ENCODE data around the gene GAS7.
A peak's percentile ranks its signal among the peaks of the same experiment; 100 is the strongest.

GAS7 gene

GRCh38 chr17:9897372-9897968 lies 300.9 kb downstream of the GAS7 start:
- Mint-ChIP-seq H3K4me1 (no peaks in the 10 kb centered on the region), H3K27ac (no peak overlapping the region), H3K27me3 (peaks cover 65% of the 10 kb centered on the region), H3K9me3 (no peaks in the 10 kb centered on the region), H3K4me3 (no peak overlapping the region)
- no peak for ATAC-seq
- no peak for DNase-seq

GRCh38 chr17:9895923-9896322 lies 302.5 kb downstream of the GAS7 start:
- DNase-seq (no peak), ATAC-seq (no peak)
- no peak overlapping the region for H3K27ac Mint-ChIP-seq
- peaks cover 53% of the 10 kb centered on the region for H3K27me3 Mint-ChIP-seq
- H3K4me3 Mint-ChIP-seq: no peak overlapping the region
- H3K4me1 Mint-ChIP-seq: no peaks in the 10 kb centered on the region
- H3K9me3 Mint-ChIP-seq: no peaks in the 10 kb centered on the region

DNA sequence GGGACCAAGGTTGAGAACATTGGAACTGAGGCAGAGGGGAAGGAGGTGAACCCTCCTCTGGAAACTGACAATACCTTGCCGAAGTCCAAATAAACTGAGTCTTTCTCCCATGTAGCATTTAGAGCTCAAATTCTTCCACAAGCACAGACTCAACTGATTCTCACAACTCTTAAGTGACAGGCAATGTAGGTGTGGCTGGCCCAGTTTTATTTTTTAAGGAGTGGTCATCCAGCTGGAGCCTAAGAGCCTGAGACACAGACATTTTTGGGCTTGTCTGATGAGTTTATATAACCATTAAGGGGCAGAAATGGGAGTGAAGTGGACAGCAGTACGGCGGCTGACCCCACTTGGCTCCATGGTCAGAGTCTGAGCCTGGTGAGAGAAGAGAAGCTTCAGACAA lies 304.2 kb downstream of the GAS7 start:
- no peak for ATAC-seq

DNA sequence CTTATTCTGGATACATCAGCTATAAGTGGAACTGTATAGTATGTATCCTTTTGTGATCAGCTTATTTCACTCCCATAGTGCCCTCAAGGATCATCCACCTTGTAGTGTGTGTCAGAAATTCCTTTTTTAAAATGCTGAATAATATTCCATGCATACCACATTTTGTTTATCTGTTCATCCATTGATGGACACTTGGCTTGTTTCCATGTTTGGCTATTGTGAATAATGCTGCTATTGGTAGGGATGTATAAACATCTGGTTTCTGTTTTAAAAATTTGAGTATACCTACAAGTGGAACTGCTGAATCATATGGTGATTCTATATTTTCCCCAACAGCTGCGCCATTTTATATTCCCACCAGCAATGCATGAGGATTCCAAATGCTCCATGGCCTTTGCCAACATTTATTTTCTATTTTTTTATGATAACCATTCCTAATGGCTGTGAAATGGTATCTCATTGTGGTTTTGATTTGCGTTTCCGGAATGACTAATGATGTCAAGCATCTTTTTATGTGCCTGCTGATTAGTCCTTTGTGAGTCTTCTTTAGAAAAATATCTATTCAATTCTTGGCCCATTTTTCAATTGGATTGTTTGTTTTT lies 304.9 kb downstream of the GAS7 start:
- Mint-ChIP-seq H3K27me3 (peaks cover 32% of the 10 kb centered on the region), H3K9me3 (no peaks in the 10 kb centered on the region), H3K4me3 (no peak overlapping the region), H3K4me1 (no peaks in the 10 kb centered on the region), H3K27ac (no peak overlapping the region)
- ATAC-seq (no peak), DNase-seq (no peak)

More for the DNA sequence above, 304.2 kb downstream of the GAS7 start:
- no peak overlapping the region for H3K4me3 Mint-ChIP-seq
- no peaks in the 10 kb centered on the region for H3K4me1 Mint-ChIP-seq
- no peaks in the 10 kb centered on the region for H3K9me3 Mint-ChIP-seq
- no peak for DNase-seq
- H3K27ac Mint-ChIP-seq: peak overlapping the region in 1 of 2 donors; percentile 55
- peaks cover 36% of the 10 kb centered on the region for H3K27me3 Mint-ChIP-seq

DNA sequence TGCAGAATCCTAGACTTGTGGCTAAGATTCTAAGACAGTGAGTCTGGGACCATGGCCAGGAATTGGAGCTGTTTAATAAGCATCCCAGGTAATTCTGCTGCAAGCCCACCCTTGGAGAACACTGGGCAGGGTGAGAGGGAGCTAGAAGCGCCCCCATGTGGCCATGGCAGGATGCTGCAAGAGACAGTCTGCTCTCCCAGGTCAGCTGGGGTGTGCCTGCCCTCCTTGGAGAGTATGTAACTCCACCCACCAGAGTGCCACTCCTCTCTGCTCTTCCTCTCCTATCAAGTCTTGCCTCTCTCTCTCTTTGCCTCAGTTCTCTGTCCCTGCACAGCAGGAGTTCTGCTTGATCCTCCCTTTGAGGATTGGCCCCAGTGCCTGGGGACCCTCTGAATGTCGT lies 308.3 kb downstream of the GAS7 start:
- H3K27me3 Mint-ChIP-seq: peaks cover 17% of the 10 kb centered on the region
- no peaks in the 10 kb centered on the region for H3K4me1 Mint-ChIP-seq
- H3K9me3 Mint-ChIP-seq: peaks cover 0 to 5% of the 10 kb centered on the region in 2 donors
- peak; percentile 35 for ATAC-seq
- H3K4me3 Mint-ChIP-seq: no peak overlapping the region
- peak; percentile 3 to 15 for DNase-seq
- H3K27ac Mint-ChIP-seq: no peak overlapping the region

DNA sequence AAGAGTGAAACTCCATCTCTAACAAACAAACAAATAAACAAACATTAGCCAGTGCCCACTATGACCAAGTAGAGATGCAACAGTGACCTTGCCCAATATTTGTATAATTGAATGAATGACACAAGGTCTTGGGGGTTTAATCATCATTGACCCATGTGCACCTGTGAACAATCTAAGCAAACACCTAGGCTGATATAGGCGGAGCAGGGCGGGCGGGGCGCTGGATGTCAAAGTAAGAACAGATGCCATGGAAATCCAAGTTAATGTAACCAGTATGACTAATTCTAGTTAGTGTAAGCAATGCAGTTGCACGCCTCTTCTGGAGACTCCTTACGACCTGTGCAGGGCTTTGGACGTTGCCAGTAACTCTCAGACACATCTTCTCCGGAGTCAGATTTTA lies 310.9 kb downstream of the GAS7 start:
- Mint-ChIP-seq H3K4me1 (no peaks in the 10 kb centered on the region), H3K9me3 (peaks cover 5 to 9% of the 10 kb centered on the region in 2 donors), H3K4me3 (no peak overlapping the region), H3K27ac (no peak overlapping the region), H3K27me3 (no peaks in the 10 kb centered on the region)
- DNase-seq: no peak
- no peak for ATAC-seq

DNA sequence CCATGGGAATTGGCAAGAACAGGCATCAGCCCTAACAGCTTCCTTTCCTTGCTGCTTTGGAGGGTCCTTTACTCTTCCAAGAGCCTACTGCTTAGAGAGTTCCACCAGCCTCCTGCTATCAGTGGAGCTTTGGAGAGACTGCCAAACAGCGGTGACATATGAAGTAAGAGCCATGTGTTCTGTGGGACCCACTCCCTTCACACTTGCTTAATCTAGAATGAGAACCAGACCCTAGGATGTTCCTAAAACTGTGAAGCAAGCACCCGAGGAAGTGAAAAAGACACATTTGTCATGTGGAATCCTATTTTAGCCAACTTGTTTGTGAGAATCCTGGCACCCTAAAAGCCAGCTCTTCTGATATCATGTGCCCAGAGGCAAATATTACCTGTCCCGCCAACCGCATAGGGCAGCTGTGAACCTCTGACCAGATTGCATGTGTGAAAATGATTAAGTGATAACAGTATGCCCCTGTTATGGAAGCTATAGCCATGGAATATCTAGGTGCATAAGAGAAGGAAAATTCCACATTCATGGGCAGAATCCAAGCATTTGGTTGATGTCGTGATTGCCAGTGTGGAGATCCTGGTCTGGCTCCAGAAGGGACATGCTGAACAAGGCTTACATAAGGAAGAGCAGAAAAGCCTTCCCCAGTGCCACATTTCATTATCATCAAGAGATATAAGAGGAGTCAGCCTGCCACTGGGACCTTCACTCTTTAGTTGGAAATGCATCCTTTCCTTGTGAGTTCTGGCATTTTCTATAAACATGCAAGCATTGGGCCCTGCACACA lies 312.1 kb downstream of the GAS7 start:
- H3K9me3 Mint-ChIP-seq: peaks cover 13 to 15% of the 10 kb centered on the region in 2 donors
- no peaks in the 10 kb centered on the region for H3K27me3 Mint-ChIP-seq
- ATAC-seq: no peak
- H3K4me1 Mint-ChIP-seq: no peaks in the 10 kb centered on the region
- no peak overlapping the region for H3K4me3 Mint-ChIP-seq
- DNase-seq: no peak
- no peak overlapping the region for H3K27ac Mint-ChIP-seq

DNA sequence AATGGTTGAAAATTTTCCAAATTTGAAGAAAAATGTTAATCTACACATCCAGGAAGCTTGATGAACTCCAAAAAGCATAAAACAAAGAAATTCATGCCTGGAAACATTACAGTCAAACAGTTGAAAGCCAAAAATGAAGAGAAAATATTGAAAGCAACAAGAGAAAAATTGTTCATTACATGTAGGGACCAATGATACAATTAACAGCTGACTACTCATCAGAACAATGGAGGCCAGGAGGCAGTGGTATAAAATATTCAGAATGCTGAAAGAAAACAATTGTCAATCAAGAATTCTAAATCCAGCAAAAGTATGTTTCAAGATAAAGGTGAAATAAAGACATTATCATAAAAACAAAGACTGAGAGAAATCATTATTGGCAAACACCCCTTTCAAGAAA lies 315.0 kb downstream of the GAS7 start:
- Mint-ChIP-seq H3K27me3 (no peaks in the 10 kb centered on the region), H3K4me3 (no peak overlapping the region), H3K27ac (no peak overlapping the region), H3K4me1 (no peaks in the 10 kb centered on the region), H3K9me3 (peaks cover 13 to 15% of the 10 kb centered on the region in 2 donors)
- DNase-seq (no peak), ATAC-seq (no peak)

- Mint-ChIP-seq H3K4me1 (no peaks in the 10 kb centered on the region), H3K9me3 (peaks cover 12 to 15% of the 10 kb centered on the region in 2 donors), H3K27me3 (no peaks in the 10 kb centered on the region), H3K27ac (no peak overlapping the region), H3K4me3 (no peak overlapping the region)
- DNase-seq (no peak), ATAC-seq (no peak)
Observed at GRCh38 chr17:9880582-9880999, 317.8 kb downstream of the GAS7 start.

- no peak overlapping the region for H3K4me3 Mint-ChIP-seq
- H3K4me1 Mint-ChIP-seq: no peaks in the 10 kb centered on the region
- ATAC-seq: no peak
- no peaks in the 10 kb centered on the region for H3K27me3 Mint-ChIP-seq
- no peak for DNase-seq
- no peak overlapping the region for H3K27ac Mint-ChIP-seq
- peaks cover 7 to 15% of the 10 kb centered on the region in 2 donors for H3K9me3 Mint-ChIP-seq
Observed at GRCh38 chr17:9878786-9879525, 319.4 kb downstream of the GAS7 start.

DNA sequence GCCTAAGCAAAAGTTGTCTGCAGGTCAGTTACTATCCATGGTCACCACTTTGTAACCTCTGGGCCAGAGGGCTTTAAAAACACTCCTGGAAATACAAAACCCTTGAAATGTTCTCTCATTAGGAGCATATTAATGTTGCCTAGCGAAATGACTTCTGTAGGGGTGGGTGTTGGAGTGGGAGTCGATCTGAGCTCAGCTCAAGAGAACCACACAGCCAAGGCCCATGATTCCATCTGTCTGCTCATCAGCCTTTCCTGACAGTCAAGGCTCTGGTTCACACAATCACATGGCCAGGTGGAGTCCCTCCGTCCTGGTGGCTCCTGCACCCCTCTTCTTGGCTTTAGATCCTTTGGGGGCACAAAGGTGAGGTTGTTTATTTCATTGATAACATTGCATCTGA lies 320.1 kb downstream of the GAS7 start:
- Mint-ChIP-seq H3K27me3 (no peaks in the 10 kb centered on the region), H3K4me1 (no peaks in the 10 kb centered on the region), H3K27ac (no peak overlapping the region), H3K9me3 (peaks cover 7 to 11% of the 10 kb centered on the region in 2 donors), H3K4me3 (no peak overlapping the region)
- ATAC-seq (no peak), DNase-seq (no peak)

DNA sequence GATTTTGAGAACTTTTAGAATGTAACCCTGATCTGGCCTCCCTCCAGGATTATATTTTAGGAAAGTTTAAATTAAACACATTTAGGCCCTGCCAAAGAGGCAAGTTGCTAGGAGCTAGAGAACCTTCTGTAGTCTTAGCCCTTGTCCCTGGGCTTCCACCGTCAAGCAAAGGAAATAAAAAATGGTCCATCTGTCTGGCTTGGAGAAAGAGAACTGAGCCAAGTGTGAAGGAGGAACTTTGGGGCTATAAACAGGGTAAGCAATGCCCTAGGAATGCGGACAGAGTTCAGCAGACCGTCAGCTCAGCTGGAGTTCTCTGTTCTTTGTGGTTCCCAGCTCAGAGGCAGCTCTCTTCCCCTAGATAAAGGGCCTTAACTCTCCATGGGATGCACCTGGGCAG lies 323.0 kb downstream of the GAS7 start:
- no peaks in the 10 kb centered on the region for H3K9me3 Mint-ChIP-seq
- ATAC-seq (no peak), DNase-seq (no peak)
- no peak overlapping the region for H3K4me3 Mint-ChIP-seq
- H3K27me3 Mint-ChIP-seq: peaks cover 7% of the 10 kb centered on the region
- no peak overlapping the region for H3K27ac Mint-ChIP-seq
- H3K4me1 Mint-ChIP-seq: no peaks in the 10 kb centered on the region

DNA sequence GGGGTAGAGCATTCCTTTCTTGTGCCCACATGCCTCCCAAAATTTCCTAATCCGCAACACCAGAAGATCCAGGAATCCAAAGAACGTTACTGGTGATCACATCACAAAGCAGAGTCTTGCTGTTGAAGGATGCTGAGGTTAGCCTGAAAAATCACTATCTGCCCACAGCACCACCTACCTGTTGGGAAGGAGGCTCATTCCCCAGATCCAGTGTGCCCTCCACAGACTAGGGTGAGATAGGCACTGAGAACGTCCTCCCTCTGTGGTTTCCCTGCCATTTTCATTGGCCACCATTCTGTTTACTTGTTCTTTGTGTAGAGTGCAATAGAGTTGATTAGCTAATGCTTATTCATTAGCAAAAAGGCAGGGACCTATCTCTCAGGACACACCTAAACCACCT lies 323.7 kb downstream of the GAS7 start:
- no peak overlapping the region for H3K27ac Mint-ChIP-seq
- no peaks in the 10 kb centered on the region for H3K9me3 Mint-ChIP-seq
- peaks cover 7% of the 10 kb centered on the region for H3K27me3 Mint-ChIP-seq
- H3K4me3 Mint-ChIP-seq: no peak overlapping the region
- no peaks in the 10 kb centered on the region for H3K4me1 Mint-ChIP-seq
- DNase-seq: no peak
- no peak for ATAC-seq

GRCh38 chr17:9872852-9873251 lies 325.6 kb downstream of the GAS7 start:
- no peak for ATAC-seq
- H3K27ac Mint-ChIP-seq: no peak overlapping the region

DNA sequence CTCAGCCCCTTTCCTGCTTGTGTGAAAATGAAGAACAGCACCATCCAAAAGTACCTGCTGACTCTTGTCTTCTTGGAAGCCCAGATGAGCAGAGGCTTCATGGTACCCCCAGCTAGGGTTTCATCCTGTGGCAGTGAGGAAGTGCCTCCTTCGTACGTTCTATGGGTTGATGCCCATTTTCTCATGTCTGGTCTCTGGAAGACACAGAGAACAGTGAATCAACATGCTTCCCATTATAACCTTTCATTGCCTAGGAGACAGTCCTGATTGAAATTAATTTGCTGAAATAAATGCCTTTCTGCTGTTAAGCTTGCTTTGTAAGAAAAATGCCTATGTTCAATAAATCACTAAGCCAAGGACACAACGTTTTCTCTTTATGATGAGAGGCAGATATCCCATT lies 329.9 kb downstream of the GAS7 start:
- Mint-ChIP-seq H3K4me3 (no peak overlapping the region), H3K27me3 (peaks cover 15% of the 10 kb centered on the region), H3K27ac (no peak overlapping the region), H3K4me1 (no peaks in the 10 kb centered on the region), H3K9me3 (peaks cover 0 to 11% of the 10 kb centered on the region in 2 donors)
- ATAC-seq (no peak), DNase-seq (no peak)

More at GRCh38 chr17:9872852-9873251, 325.6 kb downstream of the GAS7 start:
- DNase-seq: no peak
- H3K4me3 Mint-ChIP-seq: no peak overlapping the region
- peaks cover 11% of the 10 kb centered on the region for H3K27me3 Mint-ChIP-seq
- no peaks in the 10 kb centered on the region for H3K4me1 Mint-ChIP-seq
- H3K9me3 Mint-ChIP-seq: no peaks in the 10 kb centered on the region

DNA sequence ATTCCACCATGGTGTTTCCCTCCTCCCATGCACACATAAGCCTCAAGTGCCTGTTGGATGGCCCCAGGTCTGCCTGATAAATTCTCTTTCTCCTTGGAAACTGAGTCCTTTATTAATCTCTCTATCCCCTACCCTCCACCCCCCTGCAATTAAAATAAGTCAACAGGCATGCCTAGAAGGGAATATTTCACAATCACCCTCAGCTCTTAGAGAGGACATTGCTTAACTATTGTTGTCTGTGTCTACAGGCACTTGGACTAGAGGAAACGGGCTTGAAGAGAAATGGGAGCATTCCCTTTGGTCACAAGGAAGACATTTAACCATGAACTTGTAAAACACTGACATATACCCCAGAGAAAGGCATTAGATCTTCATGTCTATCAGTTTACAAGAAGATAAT lies 332.8 kb downstream of the GAS7 start:
- Mint-ChIP-seq H3K4me3 (no peak overlapping the region), H3K4me1 (no peaks in the 10 kb centered on the region), H3K27me3 (peaks cover 8% of the 10 kb centered on the region), H3K9me3 (peaks cover 5 to 41% of the 10 kb centered on the region in 2 donors), H3K27ac (no peak overlapping the region)
- no peak for DNase-seq
- no peak for ATAC-seq

All from stimulated activated naive CD8-positive, alpha-beta T cell treated with anti-CD3 and anti-CD28 coated beads, Interleukin-15, amount 100 ng/mL, for 72 hours (primary cell).